H1 (cell line): ENCODE measurements around the gene TMEM244. TPM values are rescaled to one million over a fixed set of nuclear protein-coding genes. Genes with fewer than 3 reads are reported as not detected.

Source experiments
- CTCF ChIA-PET: fragments of 300-600 bp; sonication (Branson Sonifier 250); formaldehyde crosslinking; loops from one replicate; lab custom pipeline; 2021; ENCODE audit not compliant: partially characterized antibody; lab: Charles Lee
- POLR2A ChIA-PET: fragments of 300-600 bp; sonication (Branson Sonifier 250); formaldehyde crosslinking; loops from one replicate; lab custom pipeline; 2021; ENCODE audit warnings: inconsistent platforms; ENCODE audit not compliant: partially characterized antibody; lab: Charles Lee
- DNase-seq, 2 experiments: peaks; one replicate each; pipeline versions ENCODE4 v3.0.0 to v3.0.0-alpha.2; 2010 to 2022; ENCODE audit warnings: low spot score in 2 of 2, low read depth in 1 of 2, mixed read lengths in 1 of 2
- FAIRE-seq: peaks from 2 replicates; lab custom pipeline; 2011; peaks lifted over from hg19 to GRCh38; lab: Jason Lieb, UNC
- H2AFZ ChIP-seq: 2 replicates; pipeline ENCODE4 v1.8.1; 2012; ENCODE audit warnings: low read length, inconsistent platforms
- H2AK5ac ChIP-seq: 2 replicates; pipeline ENCODE4 v1.6.1; 2013; ENCODE audit warnings: low read depth, low read length
- H2BK120ac ChIP-seq: replicated peaks from 2 replicates; pipeline ENCODE3; 2013; ENCODE audit warnings: low read depth, low read length, inconsistent platforms
- H2BK12ac ChIP-seq: 2 replicates; pipeline ENCODE4 v1.6.1; 2013; ENCODE audit warnings: low read depth, low read length
- H2BK15ac ChIP-seq: 2 replicates; pipeline ENCODE4 v1.6.1; 2013; ENCODE audit warnings: low read length
- H2BK20ac ChIP-seq: 2 replicates; pipeline ENCODE4 v1.6.1; 2013; ENCODE audit warnings: low read length
- H2BK5ac ChIP-seq: 2 replicates; pipeline ENCODE4 v1.6.1; 2013; ENCODE audit warnings: low read depth, low read length
- H3K14ac ChIP-seq: 2 replicates; pipeline ENCODE4 v1.6.1; 2013; ENCODE audit warnings: inconsistent platforms; ENCODE audit not compliant: insufficient read length
- H3K18ac ChIP-seq: 2 replicates; pipeline ENCODE4 v1.6.1; 2013; ENCODE audit warnings: low read length; ENCODE audit errors: extremely low read depth
- H3K23ac ChIP-seq: 2 replicates; pipeline ENCODE4 v1.6.1; 2013; ENCODE audit warnings: inconsistent platforms; ENCODE audit not compliant: insufficient read length
- H3K23me2 ChIP-seq: 2 replicates; pipeline ENCODE4 v1.6.1; 2013; ENCODE audit warnings: low read depth, low read length
- H3K27ac ChIP-seq: 2 replicates; pipeline ENCODE4 v1.6.1; 2011; ENCODE audit warnings: low read depth, low read length, inconsistent platforms
- H3K27me3 ChIP-seq, 4 experiments: replicated peaks in 1 of 4; 1 replicate in 1 of 4; 2 replicates in 3 of 4; pipeline versions ENCODE4 v1.6.1 to v1.8.1; 2011 to 2013; ENCODE audit warnings: low read length in 3 of 4, mild to moderate bottlenecking in 3 of 4, inconsistent platforms in 2 of 4, mixed read lengths in 2 of 4, moderate library complexity in 1 of 4; ENCODE audit not compliant: control insufficient read depth in 3 of 4, insufficient read depth in 3 of 4; ENCODE audit errors: extremely low read depth in 1 of 4
- H3K36me3 ChIP-seq, 4 experiments: 2 replicates each; pipeline versions ENCODE4 v1.6.1 to v1.8.1; 2011 to 2013; ENCODE audit warnings: mild to moderate bottlenecking in 4 of 4, low read length in 3 of 4, moderate library complexity in 2 of 4, control low read depth in 1 of 4, inconsistent platforms in 1 of 4; ENCODE audit not compliant: insufficient read depth in 4 of 4, control insufficient read depth in 2 of 4
- H3K4ac ChIP-seq: replicated peaks from 2 replicates; pipeline ENCODE3; 2013; ENCODE audit warnings: low read length, low read depth, mixed read lengths, inconsistent platforms; ENCODE audit not compliant: insufficient read length
- H3K4me1 ChIP-seq, 4 experiments: replicated peaks in 1 of 4; 1 replicate in 1 of 4; 2 replicates in 3 of 4; pipeline versions ENCODE4 v1.6.1 to v1.8.1; 2011 to 2013; ENCODE audit warnings: low read length in 3 of 4, inconsistent platforms in 2 of 4, mixed read lengths in 1 of 4; ENCODE audit not compliant: insufficient read depth in 4 of 4, control insufficient read depth in 3 of 4
- H3K4me2 ChIP-seq, 2 experiments: 2 replicates each; pipeline versions ENCODE4 v1.6.1 to v1.8.1; 2011 to 2013; ENCODE audit warnings: low read depth in 2 of 2, low read length in 2 of 2, control low read depth in 1 of 2, inconsistent platforms in 1 of 2, mild to moderate bottlenecking in 1 of 2; ENCODE audit not compliant: insufficient read depth in 1 of 2
- H3K4me3 ChIP-seq, 4 experiments: fragments of 200-600, 300-600 bp in 1 of 4; sonication (generic), shearing (Covaris generic), sonication (Bioruptor Twin) in 1 of 4; 2 replicates each; pipeline versions ENCODE4 v1.5.1 to v1.8.1; 2011 to 2016; ENCODE audit warnings: low read length in 4 of 4, low read depth in 3 of 4, control low read depth in 2 of 4, inconsistent platforms in 2 of 4, mild to moderate bottlenecking in 2 of 4, mixed read lengths in 1 of 4, moderate library complexity in 1 of 4; ENCODE audit not compliant: insufficient read depth in 2 of 4; ENCODE audit errors: extremely low read depth in 1 of 4
- H3K56ac ChIP-seq: replicated peaks from 2 replicates; pipeline ENCODE3; 2013; ENCODE audit warnings: low read depth, mild to moderate bottlenecking, mixed read lengths, low read length, inconsistent platforms; ENCODE audit not compliant: insufficient read length
- H3K79me1 ChIP-seq: 2 replicates; pipeline ENCODE4 v1.6.1; 2013; ENCODE audit warnings: low read depth, low read length, control low read depth
- H3K79me2 ChIP-seq, 2 experiments: 2 replicates each; pipeline versions ENCODE4 v1.6.1 to v1.8.1; 2012 to 2013; ENCODE audit warnings: low read length in 2 of 2, mild to moderate bottlenecking in 2 of 2, inconsistent platforms in 1 of 2; ENCODE audit not compliant: insufficient read depth in 2 of 2, control insufficient read depth in 1 of 2
- H3K9ac ChIP-seq, 4 experiments: replicated peaks in 1 of 4; 1 replicate in 1 of 4; 2 replicates in 3 of 4; pipeline versions ENCODE4 v1.6.1 to v1.8.1; 2011 to 2013; ENCODE audit warnings: low read depth in 3 of 4, low read length in 3 of 4, control low read depth in 2 of 4, mild to moderate bottlenecking in 2 of 4, moderate library complexity in 2 of 4, inconsistent platforms in 1 of 4; ENCODE audit errors: extremely low read depth in 1 of 4
- H3K9me3 ChIP-seq, 2 experiments: 2 replicates each; pipeline versions ENCODE4 v1.6.1 to v1.8.1; 2012 to 2013; ENCODE audit warnings: mild to moderate bottlenecking in 2 of 2, moderate library complexity in 2 of 2, control low read depth in 1 of 2, inconsistent platforms in 1 of 2, low read depth in 1 of 2, low read length in 1 of 2, mixed read lengths in 1 of 2; ENCODE audit not compliant: insufficient read depth in 2 of 2
- H4K20me1 ChIP-seq, 2 experiments: replicated peaks in 1 of 2; 2 replicates each; pipeline versions ENCODE3 to v1.8.1; 2011 to 2013; ENCODE audit warnings: inconsistent platforms in 2 of 2, low read length in 2 of 2, mild to moderate bottlenecking in 1 of 2; ENCODE audit not compliant: insufficient read depth in 2 of 2, control insufficient read depth in 1 of 2
- H4K5ac ChIP-seq: 2 replicates; pipeline ENCODE4 v1.6.1; 2013; ENCODE audit warnings: low read length, low read depth, mixed read lengths, inconsistent platforms; ENCODE audit not compliant: insufficient read length
- H4K8ac ChIP-seq: 2 replicates; pipeline ENCODE4 v1.8.0; 2013; ENCODE audit warnings: mild to moderate bottlenecking, moderate library complexity, low read length, inconsistent platforms; ENCODE audit not compliant: insufficient read depth; ENCODE audit errors: extremely low read depth
- H4K91ac ChIP-seq: replicated peaks from 2 replicates; pipeline ENCODE3; 2013; ENCODE audit warnings: low read length, mixed read lengths, inconsistent platforms; ENCODE audit not compliant: insufficient read length
- ASH2L ChIP-seq: fragments of 200-600, 300-600 bp; sonication (generic); IDR thresholded peaks from one replicate; pipeline ENCODE4 v1.7.1; 2017; ENCODE audit warnings: low read length
- CBX8 ChIP-seq: fragments of 300-800, 300-1000 bp; sonication (generic); IDR thresholded peaks from 2 replicates; pipeline ENCODE4 v1.7.1; 2016; ENCODE audit warnings: low read depth, low read length, borderline replicate concordance
- CEBPB ChIP-seq: IDR thresholded peaks from 2 replicates; pipeline ENCODE4 v1.6.1; 2012; ENCODE audit warnings: low read depth, low read length
- CHD2 ChIP-seq: IDR thresholded peaks from 2 replicates; pipeline ENCODE4 v1.6.1; 2012; ENCODE audit warnings: low read length, improper control_type of control experiment
- CREB1 ChIP-seq: IDR thresholded peaks from 2 replicates; pipeline ENCODE4 v1.6.1; 2012; ENCODE audit warnings: inconsistent platforms
- CTCF ChIP-seq, 3 experiments: IDR thresholded peaks; 1 replicate in 2 of 3; 2 replicates in 1 of 3; pipeline versions ENCODE4 v1.5.1 to v1.6.1; 2011; ENCODE audit warnings: low read length in 3 of 3, mild to moderate bottlenecking in 3 of 3, inconsistent platforms in 2 of 3, low read depth in 1 of 3, moderate library complexity in 1 of 3; ENCODE audit not compliant: insufficient read depth in 1 of 3; ENCODE audit errors: control extremely low read depth in 1 of 3
- JUND ChIP-seq: IDR thresholded peaks from 2 replicates; pipeline ENCODE4 v1.6.1; 2011; ENCODE audit warnings: mild to moderate bottlenecking, improper control_type of control experiment, low read length
- POLR2A ChIP-seq, 2 experiments: IDR thresholded peaks; 1 replicate in 1 of 2; 2 replicates in 1 of 2; pipeline ENCODE4 v1.6.1; 2011; ENCODE audit warnings: low read depth in 2 of 2, low read length in 2 of 2, mild to moderate bottlenecking in 2 of 2; ENCODE audit errors: control extremely low read depth in 1 of 2
- TBP ChIP-seq: IDR thresholded peaks from 2 replicates; pipeline ENCODE4 v1.6.1; 2011; ENCODE audit warnings: low read depth, low read length, improper control_type of control experiment
- USF2 ChIP-seq: IDR thresholded peaks from 2 replicates; pipeline ENCODE4 v1.6.1; 2011; ENCODE audit warnings: low read length, improper control_type of control experiment
- YY1 ChIP-seq: IDR thresholded peaks from 2 replicates; pipeline ENCODE4 v1.6.1; 2011; ENCODE audit warnings: low read depth, mild to moderate bottlenecking, low read length
- WGBS, 2 experiments: shearing (Covaris generic) in 1 of 2; methylation state at CpG; one replicate each; pipeline versions ENCODE4 v1.1.6 to v1.1.7; 2013 to 2015; ENCODE audit warnings: low lambda C conversion rate in 2 of 2, mixed read lengths in 2 of 2, inconsistent platforms in 1 of 2, low coverage in 1 of 2, missing lambda C conversion rate in 1 of 2; ENCODE audit not compliant: insufficient replicate concordance in 2 of 2, insufficient coverage in 1 of 2, insufficient read length in 1 of 2; ENCODE audit errors: extremely low coverage in 1 of 2, missing lambda C conversion rate in 1 of 2; 5-methylcytosine and 5-hydroxymethylcytosine counted together
- polyA plus RNA-seq, 7 experiments: library from polyadenylated mRNA; depleted of rRNA in 3 of 7; stranded (reverse) in 5 of 7; unstranded in 2 of 7; fragments of >200 nt in 5 of 7; fragments of 200-250 nt in 2 of 7; gene quantifications; 1 replicate in 5 of 7; 2 replicates in 1 of 7; 4 replicates in 1 of 7; pipeline versions ENCODE4 v1.2.1 to v1.2.3, GENCODE V29; 2011 to 2013; ENCODE audit warnings: missing spikeins in 2 of 7, mixed read lengths in 2 of 7
- total RNA-seq: library from RNA; stranded (reverse); fragmentation: NEBNext Ultra II Directional; extraction: Animal tissue kit (Norgen Biotek cat#: 25700); gene quantifications from 2 replicates; pipeline ENCODE4 v1.2.1, GENCODE V29; 2021
- TF ChIP-seq, protein P1 (sequence below): IDR thresholded peaks from 2 replicates; pipeline ENCODE4 v1.6.1; 2011; ENCODE audit warnings: low read depth, mild to moderate bottlenecking, low read length; ENCODE audit not compliant: insufficient read depth

Gene TMEM244
- total and polyA plus RNA-seq, 2 of the 8 experiments (the other 6 are each of a cell fraction or from before 2014, with no cell fraction given), result not detected

- Histone ChIP-seq H4K20me1 (no peaks in the 10 kb centered on the region), H3K18ac (no peak overlapping the region), H3K23ac (no peak overlapping the region), H2BK120ac (no peak overlapping the region), H3K27ac (no peak overlapping the region), H3K9me3 (no peaks in the 10 kb centered on the region), H3K4me3 (no peak overlapping the region), H4K91ac (no peak overlapping the region), H3K9ac (no peak overlapping the region), H2AFZ (no peak overlapping the region), H2BK20ac (no peak overlapping the region), H2AK5ac (no peak overlapping the region), H3K79me2 (no peaks in the 10 kb centered on the region), H4K5ac (no peak overlapping the region), H4K8ac (no peak overlapping the region), H3K36me3 (no peaks in the 10 kb centered on the region), H2BK12ac (no peak overlapping the region), H2BK15ac (no peak overlapping the region), H3K27me3 (no peaks in the 10 kb centered on the region), H3K23me2 (no peaks in the 10 kb centered on the region), H3K56ac (no peak overlapping the region), H3K4ac (no peak overlapping the region), H3K79me1 (no peaks in the 10 kb centered on the region), H3K14ac (no peak overlapping the region), H3K4me1 (no peaks in the 10 kb centered on the region), H2BK5ac (no peak overlapping the region), H3K4me2 (no peak overlapping the region)
- POLR2A ChIA-PET, result interaction anchor here (0.6 kb wide), 1 partner anchor 18 kb away, joined by 3 read pairs; no protein-coding TSS in a partner anchor
- FAIRE-seq (no peak), DNase-seq (no peak)
- 83% methylated on average over 1 of the region's 1 CpG; no CpG with 5 or more reads in 1 of the 2 experiments for WGBS, 2 experiments
- CTCF ChIA-PET, result interaction anchor here (0.5 to 8.9 kb wide), 5 partner anchors 10 to 291 kb away, joined by 3 to 71 read pairs (median 4); no protein-coding TSS in a partner anchor
- TF ChIP-seq TBP, result no peak
- no peak for TF ChIP-seq CBX8
- TF ChIP-seq, protein P1, sequence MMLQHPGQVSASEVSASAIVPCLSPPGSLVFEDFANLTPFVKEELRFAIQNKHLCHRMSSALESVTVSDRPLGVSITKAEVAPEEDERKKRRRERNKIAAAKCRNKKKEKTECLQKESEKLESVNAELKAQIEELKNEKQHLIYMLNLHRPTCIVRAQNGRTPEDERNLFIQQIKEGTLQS, result no peak
- no peak for TF ChIP-seq YY1
- TF ChIP-seq CREB1, result no peak
- no peak for TF ChIP-seq CHD2
- TF ChIP-seq USF2, result no peak
- no peak for TF ChIP-seq CEBPB
- no peak for TF ChIP-seq POLR2A (IDR thresholded peaks at IDR 0.05; ENCODE audit: control extremely low read depth in 1 of 2, low read depth in 2 of 2, low read length in 2 of 2)
- TF ChIP-seq JUND, result no peak
- TF ChIP-seq ASH2L, result no peak
- TF ChIP-seq CTCF (IDR thresholded peaks at IDR 0.05; ENCODE audit: control extremely low read depth in 1 of 3, insufficient read depth in 1 of 3, low read depth in 1 of 3, low read length in 3 of 3), result no peak
Observed at GRCh38 chr6:129790785-129791184, 70.3 kb downstream of the TMEM244 start.
